Osteoblast (primary cell): Measurements from ENCODE around the gene HORMAD2. TPM values are rescaled to one million over a fixed set of nuclear protein-coding genes. Genes with fewer than 3 reads are reported as not detected.

ENCODE experiments used
- DNase-seq: peaks from one replicate; pipeline ENCODE4 v3.0.0; 2011; ENCODE audit warnings: low spot score, mixed read lengths; ENCODE audit not compliant: insufficient read length; ENCODE audit errors: missing footprints
- H2AFZ ChIP-seq: 2 replicates; pipeline ENCODE4 v1.6.0; 2011; ENCODE audit warnings: mild to moderate bottlenecking, low read length
- H3K27ac ChIP-seq: 2 replicates; pipeline ENCODE4 v1.5.1; 2011; ENCODE audit warnings: mild to moderate bottlenecking, low read depth, low read length, moderate library complexity
- H3K27me3 ChIP-seq: 2 replicates; pipeline ENCODE4 v1.6.0; 2012; ENCODE audit warnings: mild to moderate bottlenecking, control low read depth, inconsistent platforms, low read length, moderate library complexity; ENCODE audit not compliant: insufficient read depth
- H3K36me3 ChIP-seq: 2 replicates; pipeline ENCODE4 v1.5.1; 2011; ENCODE audit warnings: mild to moderate bottlenecking, low read length, control low read depth, moderate library complexity; ENCODE audit not compliant: insufficient read depth
- H3K4me1 ChIP-seq: 2 replicates; pipeline ENCODE4 v1.5.1; 2011; ENCODE audit warnings: mild to moderate bottlenecking, low read length, control low read depth, moderate library complexity; ENCODE audit not compliant: insufficient read depth
- H3K4me2 ChIP-seq: 2 replicates; pipeline ENCODE4 v1.6.0; 2011; ENCODE audit warnings: mild to moderate bottlenecking, low read length; ENCODE audit not compliant: insufficient read depth
- H3K4me3 ChIP-seq: fragments of 200-600 bp; sonication (generic); 3 replicates; pipeline ENCODE4 v1.5.1; 2012; ENCODE audit warnings: mild to moderate bottlenecking, low read length, inconsistent platforms; ENCODE audit not compliant: insufficient read depth
- H3K79me2 ChIP-seq: 2 replicates; pipeline ENCODE4 v1.6.0; 2012; ENCODE audit warnings: mild to moderate bottlenecking, low read length, control low read depth, inconsistent platforms; ENCODE audit not compliant: insufficient read depth
- H3K9me3 ChIP-seq: 2 replicates; pipeline ENCODE4 v1.5.1; 2011; ENCODE audit warnings: low read depth, low read length, control low read depth
- H4K20me1 ChIP-seq: 2 replicates; pipeline ENCODE4 v1.6.0; 2012; ENCODE audit warnings: mild to moderate bottlenecking, low read length, control low read depth; ENCODE audit not compliant: insufficient read depth
- CTCF ChIP-seq: IDR thresholded peaks from 2 replicates; pipeline ENCODE4 v1.5.1; 2011; ENCODE audit warnings: mild to moderate bottlenecking, low read depth, low read length, moderate library complexity; ENCODE audit errors: extremely low read depth
- total RNA-seq: library from RNA; depleted of rRNA; stranded (reverse); fragments of >200 nt; gene quantifications from 2 replicates; pipeline ENCODE4 v1.2.3, GENCODE V29; 2012

The HORMAD2 gene
- total RNA-seq, 1 donor, result under 0.01 TPM

GRCh38 chr22:30044369-30044768 lies 35.9 kb upstream of the HORMAD2 start:
- H3K4me1 ChIP-seq, result peaks cover 15% of the 10 kb centered on the region
- no peaks in the 10 kb centered on the region for H3K27me3 ChIP-seq
- peak overlapping the region; percentile 52 for H3K4me2 ChIP-seq
- H3K9me3 ChIP-seq, result no peaks in the 10 kb centered on the region
- H3K27ac ChIP-seq, result peak overlapping the region; percentile 86
- H4K20me1 ChIP-seq, result no peaks in the 10 kb centered on the region
- H3K79me2 ChIP-seq, result no peaks in the 10 kb centered on the region
- H3K36me3 ChIP-seq, result no peaks in the 10 kb centered on the region
- TF ChIP-seq CTCF, result no peak
- H3K4me3 ChIP-seq, result no peak overlapping the region
- no peak overlapping the region for H2AFZ ChIP-seq
- peak; percentile 92 for DNase-seq

GRCh38 chr22:30044881-30045493 lies 35.3 kb upstream of the HORMAD2 start:
- no peak overlapping the region for H2AFZ ChIP-seq
- no peaks in the 10 kb centered on the region for H3K79me2 ChIP-seq
- peak overlapping the region; percentile 52 for H3K4me2 ChIP-seq
- no peak overlapping the region for H3K4me3 ChIP-seq
- no peaks in the 10 kb centered on the region for H3K27me3 ChIP-seq
- H3K4me1 ChIP-seq, result peaks cover 15% of the 10 kb centered on the region
- H4K20me1 ChIP-seq, result no peaks in the 10 kb centered on the region
- H3K9me3 ChIP-seq, result no peaks in the 10 kb centered on the region
- no peaks in the 10 kb centered on the region for H3K36me3 ChIP-seq
- TF ChIP-seq CTCF, result no peak
- H3K27ac ChIP-seq, result peak overlapping the region; percentile 86
- no peak for DNase-seq

DNA sequence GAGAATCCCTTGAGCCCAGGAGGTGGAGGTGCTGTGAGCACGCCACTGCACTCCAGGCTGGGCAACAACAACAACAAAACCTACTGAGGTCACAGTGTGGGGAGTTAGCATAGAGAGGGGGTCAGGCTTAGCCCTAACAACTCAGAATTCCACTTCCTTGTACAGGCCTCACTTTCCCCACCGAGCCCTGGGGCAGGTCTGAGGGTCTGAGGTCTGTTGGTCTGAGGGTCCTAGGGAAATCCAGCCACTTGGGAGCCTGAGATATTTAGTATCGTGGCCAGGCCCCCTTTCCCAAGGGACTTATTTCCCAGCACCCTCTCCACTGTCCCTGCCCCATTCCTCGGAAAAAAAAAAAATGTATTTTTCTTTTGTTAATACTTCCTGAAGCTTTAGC lies 34.8 kb upstream of the HORMAD2 start:
- no peak overlapping the region for H3K27ac ChIP-seq
- no peak overlapping the region for H3K4me3 ChIP-seq
- no peak for TF ChIP-seq CTCF
- no peak overlapping the region for H3K4me2 ChIP-seq
- no peak for DNase-seq
- H3K4me1 ChIP-seq, result peaks cover 15% of the 10 kb centered on the region
- H3K27me3 ChIP-seq, result no peaks in the 10 kb centered on the region
- no peaks in the 10 kb centered on the region for H3K79me2 ChIP-seq
- H3K36me3 ChIP-seq, result no peaks in the 10 kb centered on the region
- H3K9me3 ChIP-seq, result no peaks in the 10 kb centered on the region
- H2AFZ ChIP-seq, result no peak overlapping the region
- no peaks in the 10 kb centered on the region for H4K20me1 ChIP-seq

- H3K27ac ChIP-seq, result no peak overlapping the region
- H3K4me1 ChIP-seq, result peaks cover 15% of the 10 kb centered on the region
- H3K4me2 ChIP-seq, result no peak overlapping the region
- no peak overlapping the region for H2AFZ ChIP-seq
- H3K36me3 ChIP-seq, result no peaks in the 10 kb centered on the region
- no peaks in the 10 kb centered on the region for H3K9me3 ChIP-seq
- no peaks in the 10 kb centered on the region for H3K27me3 ChIP-seq
- peak; percentile 42 for DNase-seq
- H3K4me3 ChIP-seq, result no peak overlapping the region
- no peak for TF ChIP-seq CTCF
- no peaks in the 10 kb centered on the region for H4K20me1 ChIP-seq
- no peaks in the 10 kb centered on the region for H3K79me2 ChIP-seq
These were observed 34.2 kb upstream of the HORMAD2 start for GRCh38 chr22:30045901-30046715.
